ENCODE data around the gene NSG2. TPM values are rescaled to one million over a fixed set of nuclear protein-coding genes. Genes with fewer than 3 reads are reported as not detected.
A peak's percentile ranks its signal among the peaks of the same experiment; 100 is the strongest.

Gene NSG2
- total and polyA plus RNA-seq, 4 donors, result 105 to 460 (median 404) TPM

- H3K4me3 ChIP-seq (ENCODE audit: low read depth, low read length), result no peak overlapping the region
- H3K27ac ChIP-seq (ENCODE audit: low read depth, low read length), result peak overlapping the region; percentile 3
- peaks cover 16% of the 10 kb centered on the region for H3K36me3 ChIP-seq (ENCODE audit: control insufficient read depth, insufficient read depth, low read length)
- DNase-seq (ENCODE audit: low read depth in 4 of 6, low spot score in 6 of 6), result peak in 2 of 6 donors; percentile 56 to 57
- peaks cover 37% of the 10 kb centered on the region for H3K4me1 ChIP-seq (ENCODE audit: control insufficient read depth, insufficient read depth, low read length)
- WGBS (ENCODE audit: insufficient coverage), result 83% methylated on average over 7 of the region's 10 CpGs
- no peaks in the 10 kb centered on the region for H3K9me3 ChIP-seq (ENCODE audit: control insufficient read depth, insufficient read depth, low read length)
- H3K27me3 ChIP-seq (ENCODE audit: control insufficient read depth, insufficient read depth, low read length), result no peaks in the 10 kb centered on the region
These were observed 64.3 kb downstream of the NSG2 start for GRCh38 chr5:174109698-174110260.

GRCh38 chr5:174110310-174110709, 64.8 kb downstream of the NSG2 start:
- Histone ChIP-seq H3K27ac (ENCODE audit: low read depth, low read length) (no peak overlapping the region), H3K36me3 (ENCODE audit: control insufficient read depth, insufficient read depth, low read length) (peaks cover 16% of the 10 kb centered on the region), H3K9me3 (ENCODE audit: control insufficient read depth, insufficient read depth, low read length) (no peaks in the 10 kb centered on the region), H3K4me1 (ENCODE audit: control insufficient read depth, insufficient read depth, low read length) (peaks cover 37% of the 10 kb centered on the region), H3K27me3 (ENCODE audit: control insufficient read depth, insufficient read depth, low read length) (no peaks in the 10 kb centered on the region), H3K4me3 (ENCODE audit: low read depth, low read length) (no peak overlapping the region)
- no CpG with 5 or more reads among the region's 7 CpGs for WGBS (ENCODE audit: insufficient coverage)
- peak in 1 of 6 donors; percentile 51 for DNase-seq (ENCODE audit: low read depth in 4 of 6, low spot score in 6 of 6)

GRCh38 chr5:174111287-174111973, 65.9 kb downstream of the NSG2 start:
- Histone ChIP-seq H3K27me3 (ENCODE audit: control insufficient read depth, insufficient read depth, low read length) (no peaks in the 10 kb centered on the region), H3K9me3 (ENCODE audit: control insufficient read depth, insufficient read depth, low read length) (no peaks in the 10 kb centered on the region), H3K4me1 (ENCODE audit: control insufficient read depth, insufficient read depth, low read length) (peaks cover 37% of the 10 kb centered on the region), H3K4me3 (ENCODE audit: low read depth, low read length) (no peak overlapping the region), H3K27ac (ENCODE audit: low read depth, low read length) (no peak overlapping the region), H3K36me3 (ENCODE audit: control insufficient read depth, insufficient read depth, low read length) (peaks cover 16% of the 10 kb centered on the region)
- DNase-seq (ENCODE audit: low read depth in 4 of 6, low spot score in 6 of 6), result peak in 2 of 6 donors; percentile 62 to 84
- 57% methylated on average over 6 of the region's 13 CpGs for WGBS (ENCODE audit: insufficient coverage)

GRCh38 chr5:174115226-174115625, 69.7 kb downstream of the NSG2 start:
- Histone ChIP-seq H3K4me1 (ENCODE audit: control insufficient read depth, insufficient read depth, low read length) (peaks cover 35% of the 10 kb centered on the region), H3K36me3 (ENCODE audit: control insufficient read depth, insufficient read depth, low read length) (peaks cover 1% of the 10 kb centered on the region), H3K4me3 (ENCODE audit: low read depth, low read length) (no peak overlapping the region), H3K27ac (ENCODE audit: low read depth, low read length) (no peak overlapping the region), H3K27me3 (ENCODE audit: control insufficient read depth, insufficient read depth, low read length) (no peaks in the 10 kb centered on the region), H3K9me3 (ENCODE audit: control insufficient read depth, insufficient read depth, low read length) (no peaks in the 10 kb centered on the region)
- no peak for DNase-seq (ENCODE audit: low read depth in 4 of 6, low spot score in 6 of 6)
- 95% methylated on average over 5 of the region's 7 CpGs for WGBS (ENCODE audit: insufficient coverage)

GRCh38 chr5:174118823-174119467, 73.4 kb downstream of the NSG2 start:
- Histone ChIP-seq H3K27me3 (ENCODE audit: control insufficient read depth, insufficient read depth, low read length) (no peaks in the 10 kb centered on the region), H3K36me3 (ENCODE audit: control insufficient read depth, insufficient read depth, low read length) (no peaks in the 10 kb centered on the region), H3K27ac (ENCODE audit: low read depth, low read length) (peak overlapping the region; percentile 79), H3K4me3 (ENCODE audit: low read depth, low read length) (no peak overlapping the region), H3K4me1 (ENCODE audit: control insufficient read depth, insufficient read depth, low read length) (peaks cover 24% of the 10 kb centered on the region), H3K9me3 (ENCODE audit: control insufficient read depth, insufficient read depth, low read length) (no peaks in the 10 kb centered on the region)
- DNase-seq (ENCODE audit: low read depth in 4 of 6, low spot score in 6 of 6), result peak in 1 of 6 donors; percentile 43
- WGBS (ENCODE audit: insufficient coverage), result 32% methylated on average over 5 of the region's 9 CpGs

- DNase-seq (ENCODE audit: low read depth in 4 of 6, low spot score in 6 of 6), result peak in 5 of 6 donors; percentile 38 to 85 (median 59)
- H3K27me3 ChIP-seq (ENCODE audit: control insufficient read depth, insufficient read depth, low read length), result no peaks in the 10 kb centered on the region
- peak overlapping the region; percentile 79 for H3K27ac ChIP-seq (ENCODE audit: low read depth, low read length)
- H3K9me3 ChIP-seq (ENCODE audit: control insufficient read depth, insufficient read depth, low read length), result no peaks in the 10 kb centered on the region
- WGBS (ENCODE audit: insufficient coverage), result 21% methylated on average over 7 of the region's 8 CpGs
- H3K4me1 ChIP-seq (ENCODE audit: control insufficient read depth, insufficient read depth, low read length), result peaks cover 24% of the 10 kb centered on the region
- no peak overlapping the region for H3K4me3 ChIP-seq (ENCODE audit: low read depth, low read length)
- H3K36me3 ChIP-seq (ENCODE audit: control insufficient read depth, insufficient read depth, low read length), result no peaks in the 10 kb centered on the region
These were observed 74.0 kb downstream of the NSG2 start for GRCh38 chr5:174119468-174119881.

- Histone ChIP-seq H3K4me3 (ENCODE audit: low read depth, low read length) (no peak overlapping the region), H3K27me3 (ENCODE audit: control insufficient read depth, insufficient read depth, low read length) (no peaks in the 10 kb centered on the region), H3K36me3 (ENCODE audit: control insufficient read depth, insufficient read depth, low read length) (no peaks in the 10 kb centered on the region), H3K27ac (ENCODE audit: low read depth, low read length) (peak overlapping the region; percentile 79), H3K9me3 (ENCODE audit: control insufficient read depth, insufficient read depth, low read length) (peaks cover 4% of the 10 kb centered on the region), H3K4me1 (ENCODE audit: control insufficient read depth, insufficient read depth, low read length) (peaks cover 24% of the 10 kb centered on the region)
- peak in 1 of 6 donors; percentile 67 for DNase-seq (ENCODE audit: low read depth in 4 of 6, low spot score in 6 of 6)
- WGBS (ENCODE audit: insufficient coverage), result no CpG with 5 or more reads among the region's 1 CpG
These were observed 75.0 kb downstream of the NSG2 start for GRCh38 chr5:174120401-174121005.

- Histone ChIP-seq H3K9me3 (ENCODE audit: control insufficient read depth, insufficient read depth, low read length) (no peaks in the 10 kb centered on the region), H3K4me1 (ENCODE audit: control insufficient read depth, insufficient read depth, low read length) (peaks cover 3% of the 10 kb centered on the region), H3K27me3 (ENCODE audit: control insufficient read depth, insufficient read depth, low read length) (no peaks in the 10 kb centered on the region), H3K27ac (ENCODE audit: low read depth, low read length) (no peak overlapping the region), H3K36me3 (ENCODE audit: control insufficient read depth, insufficient read depth, low read length) (no peaks in the 10 kb centered on the region), H3K4me3 (ENCODE audit: low read depth, low read length) (no peak overlapping the region)
- DNase-seq (ENCODE audit: low read depth in 4 of 6, low spot score in 6 of 6), result no peak
- WGBS (ENCODE audit: insufficient coverage), result 100% methylated on average over 1 of the region's 1 CpG
These were observed 89.0 kb downstream of the NSG2 start for GRCh38 chr5:174134545-174134944.

- no peak overlapping the region for H3K4me3 ChIP-seq (ENCODE audit: low read depth, low read length)
- H3K27me3 ChIP-seq (ENCODE audit: control insufficient read depth, insufficient read depth, low read length), result no peaks in the 10 kb centered on the region
- peak in 2 of 6 donors; percentile 34 to 75 for DNase-seq (ENCODE audit: low read depth in 4 of 6, low spot score in 6 of 6)
- H3K4me1 ChIP-seq (ENCODE audit: control insufficient read depth, insufficient read depth, low read length), result peaks cover 3% of the 10 kb centered on the region
- H3K27ac ChIP-seq (ENCODE audit: low read depth, low read length), result no peak overlapping the region
- H3K9me3 ChIP-seq (ENCODE audit: control insufficient read depth, insufficient read depth, low read length), result no peaks in the 10 kb centered on the region
- no CpG with 5 or more reads among the region's 3 CpGs for WGBS (ENCODE audit: insufficient coverage)
- H3K36me3 ChIP-seq (ENCODE audit: control insufficient read depth, insufficient read depth, low read length), result no peaks in the 10 kb centered on the region
These were observed 94.1 kb downstream of the NSG2 start for GRCh38 chr5:174139623-174140022.

Data from spinal cord (tissue), 10 donors.